GM21619 (cell line): ENCODE measurements around the gene GPD2.
A peak's percentile ranks its signal among the peaks of the same experiment; 100 is the strongest.
"Not testable (repeated sequence)": the region's sequence is repeated elsewhere in the genome, so short reads cannot be mapped to it uniquely, and the experiment has no call there.

Experiments
- ATAC-seq: cut with Tn5 transposase; IDR thresholded peaks from one replicate; pipeline ENCODE4 v1.9.1; 2021; ENCODE audit not compliant: unreplicated experiment

Gene GPD2

DNA sequence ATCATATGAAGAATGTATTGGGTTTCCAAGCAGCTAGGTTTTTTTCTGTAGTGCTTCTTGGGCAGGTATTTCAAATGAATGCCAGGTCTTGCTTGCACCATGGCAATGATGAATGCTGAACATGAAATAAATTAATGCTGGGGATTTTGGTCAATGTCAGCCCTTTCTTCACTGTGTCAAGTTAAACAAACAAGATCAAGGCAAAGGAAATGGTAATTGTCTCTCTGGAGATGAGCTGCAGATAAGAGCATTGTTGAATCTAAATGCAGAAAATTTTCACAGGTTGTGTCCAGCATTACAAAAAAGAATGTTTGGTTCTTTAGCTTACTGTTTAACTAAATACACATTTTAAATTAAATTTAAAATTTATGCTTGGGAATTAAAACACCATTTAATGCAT lies 144.3 kb downstream of the GPD2 start:
- ATAC-seq, result no peak

DNA sequence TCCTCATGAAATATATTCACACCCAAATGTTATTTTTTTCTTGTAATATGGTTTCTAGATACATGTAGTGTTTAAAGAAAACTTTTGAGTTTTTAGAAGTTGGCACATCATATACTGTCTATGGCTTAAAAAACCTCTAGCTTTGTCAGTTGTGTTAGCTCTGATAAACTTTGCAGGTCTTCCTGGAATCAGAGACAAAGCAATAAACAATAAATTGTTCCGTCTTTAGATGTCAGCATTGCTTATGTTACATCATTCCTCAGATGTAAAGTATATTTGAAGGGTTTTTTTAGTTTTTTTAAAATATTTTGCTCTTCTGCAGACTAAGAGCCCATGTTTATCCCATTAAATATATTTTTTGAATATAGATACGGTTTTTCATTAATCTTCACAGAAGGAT lies 145.1 kb downstream of the GPD2 start:
- no peak for ATAC-seq

DNA sequence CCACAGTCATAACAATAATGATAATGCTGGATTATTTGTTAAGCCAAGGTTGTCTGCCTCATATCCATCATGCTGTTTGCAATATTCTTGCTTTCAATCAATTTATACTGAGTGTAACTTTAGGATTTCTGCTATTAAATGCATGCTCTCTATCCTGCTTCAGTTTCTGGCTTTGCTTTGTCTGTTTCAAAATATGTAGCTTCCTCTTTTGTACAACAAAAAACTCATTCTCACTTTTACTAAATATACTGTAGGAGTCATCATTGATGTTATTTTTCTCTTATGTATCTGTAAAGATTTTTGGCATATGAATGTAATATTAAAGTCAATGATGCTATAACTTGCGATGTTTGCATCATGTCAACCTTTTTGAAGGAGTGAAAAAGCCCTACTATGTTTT lies 149.3 kb downstream of the GPD2 start:
- no peak for ATAC-seq

- no peak for ATAC-seq
These were observed 150.4 kb downstream of the GPD2 start for GRCh38 chr2:156586621-156587020.

DNA sequence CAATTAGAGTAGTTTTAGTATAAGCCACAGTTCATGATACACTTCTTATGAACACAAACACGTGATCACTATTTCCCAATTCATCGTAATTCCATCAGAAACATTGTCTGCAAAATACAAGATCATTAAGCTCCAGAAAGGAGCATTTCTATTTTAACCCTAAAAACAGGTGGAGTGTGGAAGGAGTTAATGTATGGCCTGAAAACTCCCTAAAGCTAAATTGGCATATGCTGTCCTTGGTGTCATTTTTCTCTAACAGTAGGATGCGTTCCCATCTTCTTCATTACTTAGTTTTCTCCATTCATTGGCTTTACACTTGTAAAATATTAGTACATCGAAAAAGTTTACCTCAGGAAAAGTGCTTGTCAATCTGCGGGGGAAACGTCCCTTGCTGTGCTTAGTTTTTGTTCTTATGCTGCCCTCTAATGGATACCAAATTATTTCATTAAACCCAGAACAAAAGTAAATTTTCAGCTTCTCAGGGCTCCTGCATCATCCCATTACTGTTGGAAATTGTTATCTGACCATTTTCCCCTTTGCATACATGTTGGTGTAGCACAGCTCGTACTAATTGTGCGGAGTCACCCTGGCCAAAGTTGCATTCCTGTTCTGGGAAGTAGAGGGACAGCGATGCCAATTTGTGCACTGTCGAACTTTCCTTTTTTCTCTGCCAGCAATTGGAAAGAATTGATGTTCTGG lies 153.4 kb downstream of the GPD2 start:
- peak; percentile 79 for ATAC-seq

DNA sequence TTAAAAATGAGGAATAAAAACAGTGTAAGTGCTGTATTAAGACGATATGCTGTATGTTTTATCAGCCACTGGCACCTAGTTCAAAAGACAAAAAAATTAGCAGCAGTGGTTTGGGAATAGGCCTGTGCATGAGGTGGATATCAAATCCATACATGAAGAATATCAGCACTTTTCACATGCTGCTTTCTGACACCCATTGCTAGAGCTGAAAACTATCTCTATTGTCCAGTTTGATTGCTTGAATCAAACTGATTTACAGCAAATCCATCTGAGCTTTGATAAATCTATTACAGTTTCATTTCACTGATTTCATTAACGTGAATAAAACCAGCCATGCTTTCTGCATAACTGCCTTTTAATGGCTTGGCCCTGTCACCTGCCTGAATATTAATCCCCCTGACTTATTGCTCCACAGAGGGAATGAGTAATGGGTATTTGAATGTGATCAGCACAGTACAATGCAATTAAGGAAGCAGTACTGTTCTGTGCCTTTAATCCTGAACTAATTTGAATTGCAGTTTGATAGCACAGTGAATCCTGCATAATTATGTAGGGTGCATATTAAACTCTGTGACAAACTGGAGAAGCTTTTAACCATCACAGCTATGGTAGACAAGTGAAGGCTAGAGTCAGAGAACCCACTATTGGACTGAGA lies 154.0 kb downstream of the GPD2 start:
- no peak for ATAC-seq

DNA sequence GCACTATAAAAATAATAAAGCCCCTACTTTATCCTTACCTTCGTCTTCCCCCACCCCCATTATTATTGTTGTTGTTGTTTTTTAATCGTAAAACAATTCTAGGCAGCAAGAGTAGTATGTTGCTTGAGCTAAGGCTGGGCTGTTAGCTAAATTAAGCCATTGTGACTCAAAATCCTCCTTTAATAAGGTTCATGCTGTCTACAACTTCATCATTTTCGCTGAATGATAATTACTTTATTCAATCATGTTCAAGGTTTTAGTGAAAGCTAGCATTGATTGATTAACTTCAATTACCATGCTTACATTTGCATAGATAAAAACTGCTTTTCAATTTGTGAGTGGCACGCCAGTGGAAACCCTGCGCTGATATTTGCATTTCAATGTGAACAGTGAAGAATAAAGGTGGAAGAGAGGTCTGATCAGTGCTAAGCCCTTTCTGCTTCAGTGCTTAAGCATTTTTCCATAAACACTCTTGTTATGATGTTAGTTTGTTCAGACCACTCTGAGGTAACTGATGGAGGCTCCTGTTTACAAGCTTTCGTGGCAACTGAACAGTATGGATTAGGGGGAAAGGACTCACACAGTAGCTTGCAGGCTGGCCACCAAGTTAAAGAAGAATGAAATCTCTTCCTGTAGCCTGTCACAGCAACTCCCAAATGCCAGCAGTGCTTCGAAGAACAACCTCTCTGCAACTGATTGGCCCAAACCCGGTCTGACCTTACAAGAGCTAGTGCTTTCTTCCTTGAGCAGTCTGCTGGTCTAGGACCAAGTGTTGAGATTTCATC lies 156.8 kb downstream of the GPD2 start:
- ATAC-seq, result no peak

- no peak for ATAC-seq
These were observed 157.4 kb downstream of the GPD2 start for GRCh38 chr2:156593594-156593921.

DNA sequence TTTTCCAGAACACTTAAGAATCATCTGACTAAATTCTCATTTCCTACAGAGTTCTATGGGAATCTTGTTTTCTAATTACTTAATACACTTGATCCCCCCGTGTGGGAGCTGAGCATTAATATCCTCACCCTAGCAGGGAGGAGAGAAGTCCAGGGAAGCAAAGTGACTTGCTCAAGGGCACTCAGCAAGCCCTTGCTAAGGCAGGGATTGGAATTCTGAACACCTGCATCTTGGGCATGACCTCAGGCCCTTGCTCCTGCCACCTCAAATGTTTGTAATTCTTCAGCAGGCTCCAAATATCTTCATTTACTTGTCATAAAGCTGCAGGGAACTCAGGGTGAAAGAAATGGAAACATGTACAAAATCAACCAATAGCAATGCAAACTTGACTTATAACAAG lies 162.4 kb downstream of the GPD2 start:
- no peak for ATAC-seq

- no peak for ATAC-seq
These were observed 164.0 kb downstream of the GPD2 start for GRCh38 chr2:156600196-156600595.

- no peak for ATAC-seq
These were observed 165.8 kb downstream of the GPD2 start for GRCh38 chr2:156601855-156602551.

- no peak for ATAC-seq
These were observed 166.4 kb downstream of the GPD2 start for GRCh38 chr2:156602552-156602933.

- ATAC-seq, result no peak
These were observed 179.7 kb downstream of the GPD2 start for GRCh38 chr2:156615836-156616322.

DNA sequence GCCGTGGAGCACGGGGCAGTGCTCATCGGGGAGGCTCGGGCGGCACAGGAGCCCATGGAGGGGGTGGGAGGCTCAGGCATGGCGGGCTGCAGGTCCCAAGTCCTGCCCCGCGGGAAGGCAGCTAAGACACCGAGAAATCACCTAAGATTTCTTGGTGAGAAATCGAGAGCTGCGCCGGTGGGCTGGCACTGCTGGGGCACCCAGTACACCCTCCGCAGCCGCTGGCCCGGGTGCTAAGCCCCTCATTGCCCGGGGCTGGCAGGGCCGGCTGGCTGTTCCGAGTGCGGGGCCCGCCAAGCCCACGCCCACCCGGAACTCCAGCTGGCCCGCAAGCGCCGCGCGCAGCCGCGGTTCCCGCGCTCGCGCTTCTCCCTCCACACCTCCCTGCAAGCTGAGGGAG lies 181.9 kb downstream of the GPD2 start:
- not testable (repeated sequence) for ATAC-seq

GRCh38 chr2:156619021-156619539 lies 182.9 kb downstream of the GPD2 start:
- ATAC-seq, result no peak

DNA sequence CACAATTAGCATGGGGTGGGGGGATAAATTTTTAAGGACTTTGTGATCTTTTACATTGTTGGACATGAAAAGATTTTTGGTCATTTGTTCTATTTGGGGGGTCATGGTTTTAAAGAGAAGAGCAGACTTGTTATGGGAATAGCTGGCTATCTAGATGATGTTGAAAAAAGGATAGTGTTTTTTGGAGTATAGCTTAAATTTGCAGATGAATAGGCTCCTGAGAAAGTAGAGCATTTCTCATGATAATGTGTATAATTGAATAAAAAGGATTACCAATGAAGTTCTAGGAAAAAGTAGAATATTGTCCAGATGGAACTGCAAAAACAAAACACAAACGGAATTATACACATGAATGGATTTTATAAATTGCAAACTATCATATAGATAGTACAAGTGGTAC lies 186.3 kb downstream of the GPD2 start:
- no peak for ATAC-seq

DNA sequence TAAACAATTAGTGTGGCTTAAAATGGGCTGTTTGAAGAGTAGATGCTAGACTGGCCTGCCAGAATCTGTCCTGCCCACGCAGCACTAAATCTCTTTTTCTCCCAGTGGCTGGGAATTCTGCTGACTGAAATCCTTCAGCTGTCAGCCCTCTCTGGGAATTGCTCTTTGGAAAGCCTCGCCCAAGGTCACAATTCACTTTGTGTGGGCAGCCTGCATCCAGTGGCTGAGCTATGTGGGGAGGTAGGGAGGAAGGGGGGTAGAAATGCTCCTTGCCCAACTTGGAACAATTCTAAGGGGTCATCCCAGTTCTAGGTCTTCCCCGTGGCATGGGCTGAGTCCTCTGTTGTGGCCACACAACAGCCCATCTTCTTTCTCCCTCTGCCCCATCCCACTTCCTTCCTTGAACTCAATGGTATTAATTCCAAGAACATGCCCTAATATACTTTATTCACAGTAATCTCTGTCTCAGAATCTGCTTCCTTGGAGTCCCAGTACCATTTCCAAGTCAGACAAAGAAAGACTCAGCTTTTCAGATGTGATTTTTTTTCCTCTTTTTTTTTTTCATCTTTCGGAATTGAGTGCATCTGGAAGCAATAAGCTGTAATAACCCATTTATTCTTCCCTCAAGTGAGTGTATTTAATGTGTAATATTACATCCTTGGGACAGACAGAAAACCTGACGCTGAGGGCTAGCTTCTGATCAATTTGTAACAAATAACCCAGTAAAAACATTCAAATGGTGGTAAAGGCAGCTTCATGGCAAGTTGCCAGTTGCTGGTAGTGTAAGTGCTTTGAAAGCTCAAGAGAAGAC lies 189.4 kb downstream of the GPD2 start:
- no peak for ATAC-seq

DNA sequence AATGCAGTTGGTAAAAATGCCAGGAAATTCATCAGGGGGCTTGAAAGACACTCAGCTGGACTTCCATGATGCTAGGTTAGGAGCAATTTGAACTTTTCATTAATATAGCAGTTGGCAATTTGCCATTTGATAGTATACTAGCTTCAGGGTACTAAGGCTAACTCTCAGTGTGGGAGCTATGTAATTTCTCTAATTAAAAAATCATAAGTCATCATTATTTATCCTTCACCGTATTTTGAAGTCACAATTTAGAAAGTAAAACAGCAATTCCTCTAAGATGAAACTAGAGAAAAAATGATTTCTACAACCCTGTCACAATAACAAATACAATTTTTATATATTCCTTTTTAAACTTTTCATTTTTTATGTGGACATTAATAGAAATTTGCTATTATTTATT lies 190.8 kb downstream of the GPD2 start:
- ATAC-seq, result no peak

DNA sequence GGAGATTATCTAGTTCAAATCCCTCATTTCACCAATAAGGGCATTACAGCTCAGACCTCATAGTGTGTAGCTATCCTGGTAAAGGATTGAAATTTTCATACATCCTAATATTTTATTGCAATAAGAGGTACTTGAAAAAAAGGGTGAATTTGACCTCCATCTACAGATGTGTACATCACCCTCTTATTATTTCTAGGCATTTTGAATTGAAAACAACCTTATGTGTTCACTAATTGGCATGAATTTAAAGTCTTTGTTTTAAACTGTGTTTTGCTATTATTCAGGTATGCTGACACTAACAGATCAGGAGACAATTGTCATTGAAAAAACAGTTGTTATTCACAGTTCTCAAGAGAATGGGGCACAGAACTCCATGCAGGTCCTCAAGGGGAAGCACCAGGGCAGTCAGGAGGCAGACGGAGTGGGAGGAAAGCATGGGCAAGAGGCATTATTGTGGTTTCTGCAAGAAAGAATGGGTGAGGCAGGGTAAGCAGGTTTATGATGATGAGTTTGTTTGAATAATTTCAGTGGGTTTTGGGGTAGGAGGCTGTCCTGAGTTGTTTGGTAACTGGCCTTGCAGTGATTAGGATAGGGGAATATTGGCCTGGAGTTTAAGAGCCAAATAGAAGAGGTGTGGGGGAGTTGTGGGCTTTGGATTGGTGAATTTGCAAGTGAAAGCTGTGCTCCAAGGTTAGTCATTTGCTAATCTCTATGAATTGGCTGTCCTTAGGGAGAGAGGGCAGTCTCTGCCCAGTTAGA lies 194.6 kb downstream of the GPD2 start:
- ATAC-seq, result no peak

DNA sequence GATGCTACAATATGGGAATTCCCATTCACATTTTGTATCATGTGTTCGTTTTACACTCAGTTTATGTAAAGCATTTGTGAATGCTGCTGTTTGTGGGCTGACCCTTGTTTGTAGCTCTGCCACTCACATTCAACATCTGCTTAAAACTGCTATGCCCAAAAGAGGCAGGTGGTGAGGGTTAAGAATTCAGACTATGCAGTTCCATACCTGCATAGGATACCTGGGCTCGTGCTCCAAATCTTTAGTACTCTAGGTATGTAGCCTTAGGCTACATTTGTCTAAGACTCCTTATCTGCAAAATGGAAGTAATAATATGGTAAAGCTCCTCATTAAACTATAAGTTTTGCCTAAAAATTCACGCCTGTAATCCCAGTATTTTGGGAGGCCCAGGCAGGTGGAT lies 199.5 kb downstream of the GPD2 start:
- no peak for ATAC-seq
